ENCODE data around the gene COX14.

Gene COX14

GRCh38 chr12:50162230-50162629 lies 50.2 kb downstream of the COX14 start:
- no peak for DNase-seq

GRCh38 chr12:50164963-50165362 lies 52.9 kb downstream of the COX14 start:
- no peak for DNase-seq

GRCh38 chr12:50166799-50167048 lies 54.7 kb downstream of the COX14 start:
- peak; percentile 83 for DNase-seq

- peak; percentile 99 for DNase-seq
These were observed 55.2 kb downstream of the COX14 start, which contains the start of gene CERS5 for GRCh38 chr12:50167049-50167828. CERS5 (minus strand) TSS chr12:50167369; CDS start chr12:50167297, 72 bp downstream.

Measured in stimulated activated CD4-positive, alpha-beta T cell treated with anti-CD3 and anti-CD28 coated beads, Interleukin-15, amount 100 ng/mL, for 24 hours (primary cell).